ENCODE results near the gene CTSC.
"Not testable (repeated sequence)": the region's sequence is repeated elsewhere in the genome, so short reads cannot be mapped to it uniquely, and the experiment has no call there.

The CTSC gene

GRCh38 chr11:88330826-88331428 lies 6.6 kb downstream of the CTSC start:
- no peak overlapping the region for H3K4me3 ChIP-seq
- no peak overlapping the region for H3K27ac ChIP-seq
- no peak for DNase-seq (ENCODE audit: low spot score)
- TF ChIP-seq CTCF (IDR thresholded peaks at IDR 0.05), result no peak

GRCh38 chr11:88329563-88330250 lies 7.8 kb downstream of the CTSC start:
- H3K27ac ChIP-seq, result no peak overlapping the region
- TF ChIP-seq CTCF (IDR thresholded peaks at IDR 0.05), result no peak
- DNase-seq (ENCODE audit: low spot score), result no peak
- H3K4me3 ChIP-seq, result no peak overlapping the region

GRCh38 chr11:88327462-88328143 lies 9.9 kb downstream of the CTSC start:
- no peak overlapping the region for H3K27ac ChIP-seq
- DNase-seq (ENCODE audit: low spot score), result no peak
- TF ChIP-seq CTCF (IDR thresholded peaks at IDR 0.05), result no peak
- no peak overlapping the region for H3K4me3 ChIP-seq

GRCh38 chr11:88327061-88327460 lies 10.5 kb downstream of the CTSC start:
- DNase-seq (ENCODE audit: low spot score), result no peak
- no peak overlapping the region for H3K4me3 ChIP-seq
- no peak for TF ChIP-seq CTCF (IDR thresholded peaks at IDR 0.05)
- no peak overlapping the region for H3K27ac ChIP-seq

GRCh38 chr11:88326099-88326498 lies 11.4 kb downstream of the CTSC start:
- Histone ChIP-seq H3K27ac (no peak overlapping the region), H3K4me3 (no peak overlapping the region)
- no peak for DNase-seq (ENCODE audit: low spot score)
- TF ChIP-seq CTCF (IDR thresholded peaks at IDR 0.05), result no peak

- no peak for TF ChIP-seq CTCF (IDR thresholded peaks at IDR 0.05)
- Histone ChIP-seq H3K27ac (no peak overlapping the region), H3K4me3 (no peak overlapping the region)
- no peak for DNase-seq (ENCODE audit: low spot score)
These were observed 12.8 kb downstream of the CTSC start for GRCh38 chr11:88324562-88325345.

GRCh38 chr11:88322881-88323280 lies 14.7 kb downstream of the CTSC start:
- H3K4me3 ChIP-seq; H3K27ac ChIP-seq; DNase-seq (ENCODE audit: low spot score): not testable (repeated sequence)

- not testable (repeated sequence) for H3K4me3 ChIP-seq
These were observed 16.1 kb downstream of the CTSC start for GRCh38 chr11:88321412-88321811.

More at GRCh38 chr11:88321412-88321811, 16.1 kb downstream of the CTSC start:
- not testable (repeated sequence) for DNase-seq (ENCODE audit: low spot score); H3K27ac ChIP-seq

Data from coronary artery (tissue), 2 donors.